HCT116 (cell line): ENCODE measurements around the gene ST7. TPM values are rescaled to one million over a fixed set of nuclear protein-coding genes. Genes with fewer than 3 reads are reported as not detected.

ENCODE experiments used
- ATAC-seq: fragments of 200-7000 bp; cut with Tn5 transposase; 2 replicates; pipeline ENCODE4 v1.9.1; 2020; ENCODE audit warnings: mild to moderate bottlenecking, moderate library complexity
- BruUV-seq: library from RNA; stranded (reverse); fragments of 400-500 nt; replicated peaks from 2 replicates; lab custom pipeline; 2021; lab: Mats Ljungman, UMichigan
- CTCF ChIA-PET: fragments of 300-600 bp; sonication (Branson Sonifier 250); formaldehyde crosslinking; loops from one replicate; lab custom pipeline; 2021; ENCODE audit warnings: antibody characterized with exemption; lab: Charles Lee
- POLR2A ChIA-PET: fragments of 300-600, 350-600 bp; sonication (Branson Sonifier 250); formaldehyde crosslinking; loops from one replicate; lab custom pipeline; 2021; ENCODE audit warnings: antibody characterized with exemption; lab: Charles Lee
- RAD21 ChIA-PET, 2 experiments: fragments of 300-600 bp; sonication (Branson Sonifier 250); formaldehyde crosslinking; loops; one replicate each; lab custom pipeline; 2023; ENCODE audit warnings: low total read pairs in 2 of 2; ENCODE audit not compliant: uncharacterized antibody in 2 of 2, unreplicated experiment in 2 of 2, low non-redundant PET in 1 of 2; lab: Charles Lee
- DNase-seq: peaks from one replicate; pipeline ENCODE4 v3.0.0-alpha.2; 2010; ENCODE audit warnings: low read depth, low spot score
- H2AFZ ChIP-seq: fragments of 200-600 bp; shearing (Covaris generic), sonication (generic); 2 replicates; pipeline ENCODE4 v1.6.1; 2017; ENCODE audit warnings: low read depth, mixed run types, mixed read lengths, antibody characterized with exemption, low read length; ENCODE audit not compliant: poor library complexity, severe bottlenecking
- H3K27ac ChIP-seq: 2 replicates; pipeline ENCODE4 v1.5.1; 2012; ENCODE audit warnings: low read depth, low read length
- H3K27me3 ChIP-seq: fragments of 200-600 bp; sonication (generic); 2 replicates; pipeline ENCODE4 v1.6.1; 2016; ENCODE audit warnings: mixed run types, low read length, mixed read lengths; ENCODE audit not compliant: insufficient read depth
- H3K36me3 ChIP-seq, 2 experiments: fragments of 200-500 bp in 1 of 2; fragments of 200-600 bp in 1 of 2; sonication (Bioruptor generic) in 1 of 2; sonication (generic) in 1 of 2; 2 replicates each; pipeline versions ENCODE4 v1.5.1 to v1.6.1; 2014 to 2016; ENCODE audit warnings: low read length in 2 of 2, inconsistent platforms in 1 of 2, mixed read lengths in 1 of 2, mixed run types in 1 of 2; ENCODE audit not compliant: insufficient read depth in 2 of 2, control insufficient read depth in 1 of 2
- H3K4me1 ChIP-seq, 2 experiments: fragments of 200-600 bp in 1 of 2; sonication (generic) in 1 of 2; 2 replicates each; pipeline versions ENCODE4 v1.5.1 to v1.6.1; 2012 to 2017; ENCODE audit warnings: low read length in 2 of 2, inconsistent platforms in 1 of 2, mild to moderate bottlenecking in 1 of 2, mixed read lengths in 1 of 2, mixed run types in 1 of 2, moderate library complexity in 1 of 2; ENCODE audit not compliant: insufficient read depth in 2 of 2, control insufficient read depth in 1 of 2
- H3K4me2 ChIP-seq: fragments of 200-600 bp; sonication (generic); 2 replicates; pipeline ENCODE4 v1.6.1; 2017; ENCODE audit warnings: mixed run types, low read length, mixed read lengths
- H3K4me3 ChIP-seq, 2 experiments: fragments of 200-600 bp in 1 of 2; sonication (generic) in 1 of 2; replicated peaks in 1 of 2; 2 replicates each; pipeline ENCODE4 v1.5.1; 2011 to 2016; ENCODE audit warnings: low read length in 2 of 2, control low read depth in 1 of 2, low read depth in 1 of 2, mild to moderate bottlenecking in 1 of 2, mixed read lengths in 1 of 2, mixed run types in 1 of 2
- H3K79me2 ChIP-seq: fragments of 200-600 bp; sonication (generic); 2 replicates; pipeline ENCODE4 v1.6.1; 2017; ENCODE audit warnings: mild to moderate bottlenecking, mixed run types, low read length, moderate library complexity, mixed read lengths; ENCODE audit not compliant: insufficient read depth
- H3K9ac ChIP-seq: fragments of 200-600 bp; sonication (generic); 2 replicates; pipeline ENCODE4 v1.6.1; 2016; ENCODE audit warnings: low read length, mixed read lengths
- H3K9me2 ChIP-seq: fragments of 200-600 bp; sonication (generic), shearing (Covaris generic); 2 replicates; pipeline ENCODE4 v1.6.1; 2017; ENCODE audit warnings: mixed run types, mild to moderate bottlenecking, moderate library complexity; ENCODE audit not compliant: insufficient read depth
- H3K9me3 ChIP-seq, 2 experiments: fragments of 200-500 bp in 1 of 2; fragments of 200-600 bp in 1 of 2; sonication (Bioruptor generic) in 1 of 2; sonication (generic) in 1 of 2; 2 replicates each; pipeline ENCODE4 v1.6.1; 2014 to 2017; ENCODE audit warnings: low read length in 2 of 2, mixed read lengths in 2 of 2, inconsistent platforms in 1 of 2, low read depth in 1 of 2, mild to moderate bottlenecking in 1 of 2, mixed run types in 1 of 2, moderate library complexity in 1 of 2; ENCODE audit not compliant: control insufficient read depth in 1 of 2, insufficient read depth in 1 of 2
- H4K20me1 ChIP-seq: fragments of 200-600 bp; sonication (generic), shearing (Covaris generic); 2 replicates; pipeline ENCODE4 v1.6.1; 2017; ENCODE audit warnings: mixed run types, mild to moderate bottlenecking, moderate library complexity; ENCODE audit not compliant: insufficient read depth
- ATF3 ChIP-seq: IDR thresholded peaks from 2 replicates; pipeline ENCODE4 v1.6.1; 2012
- CBX3 ChIP-seq: IDR thresholded peaks from 2 replicates; pipeline ENCODE4 v1.6.1; 2012; ENCODE audit warnings: low read depth
- CEBPB ChIP-seq: IDR thresholded peaks from 2 replicates; pipeline ENCODE4 v1.6.1; 2012; ENCODE audit warnings: low read depth
- EZH2 ChIP-seq: fragments of 200-600 bp; sonication (generic); IDR thresholded peaks from 2 replicates; pipeline ENCODE4 v1.6.1; 2017; ENCODE audit warnings: antibody characterized with exemption, mixed run types
- FOSL1 ChIP-seq: IDR thresholded peaks from 2 replicates; pipeline ENCODE4 v1.6.1; 2012; ENCODE audit warnings: low read depth
- JUND ChIP-seq: IDR thresholded peaks from 2 replicates; pipeline ENCODE4 v1.6.1; 2012
- MAX ChIP-seq: IDR thresholded peaks from 2 replicates; pipeline ENCODE4 v1.6.1; 2012
- POLR2A ChIP-seq: IDR thresholded peaks from 2 replicates; pipeline ENCODE4 v1.7.0; 2011; ENCODE audit warnings: borderline replicate concordance; ENCODE audit not compliant: insufficient read depth, insufficient read length; ENCODE audit errors: extremely low read depth
- POLR2AphosphoS5 ChIP-seq: IDR thresholded peaks from 2 replicates; pipeline ENCODE4 v1.6.1; 2011; ENCODE audit warnings: mild to moderate bottlenecking, low read depth, low read length, moderate library complexity
- REST ChIP-seq: IDR thresholded peaks from 2 replicates; pipeline ENCODE4 v1.6.1; 2012; ENCODE audit warnings: low read depth
- SIN3A ChIP-seq: IDR thresholded peaks from 2 replicates; pipeline ENCODE4 v1.6.1; 2012; ENCODE audit warnings: low read depth
- ZNF274 ChIP-seq: fragments of 200-500 bp; sonication (Bioruptor generic); IDR thresholded peaks from 2 replicates; pipeline ENCODE4 v1.6.1; 2014; ENCODE audit warnings: mild to moderate bottlenecking, low read depth, low read length, inconsistent platforms
- intact Hi-C: fragments of 100-400 bp; cut with micrococcal nuclease; formaldehyde crosslinking; loops from 2 replicates; pipeline ENCODE4 v1.10.0; 2022
- total RNA-seq: library from RNA; stranded (reverse); gene quantifications from one replicate; pipeline ENCODE4 v1.2.1, GENCODE V29; 2021; ENCODE audit not compliant: unreplicated experiment

ST7 gene
- total RNA-seq, 1 experiment from 2014 or later: 12.6 TPM

GRCh38 chr7:116910383-116910782, 42.9 kb upstream of the ST7 start (continued):
- TF ChIP-seq REST (no peak), SIN3A (no peak), POLR2AphosphoS5 (no peak), JUND (no peak), EZH2 (no peak), ATF3 (no peak)
- TF ChIP-seq, all 23 proteins: peak for 0

- peaks cover 31 to 42% of the 10 kb centered on the region in 2 experiments for H3K36me3 ChIP-seq
- no peak overlapping the region for H3K27ac ChIP-seq
- DNase-seq: no peak
These were observed 41.5 kb upstream of the ST7 start for GRCh38 chr7:116911801-116912200.

More at GRCh38 chr7:116911801-116912200, 41.5 kb upstream of the ST7 start:
- no peaks in the 10 kb centered on the region for H3K9me3 ChIP-seq
- no peak for TF ChIP-seq ZNF274
- no peak for TF ChIP-seq FOSL1
- no peak for TF ChIP-seq MAX
- no peak for TF ChIP-seq CBX3
- TF ChIP-seq CEBPB: no peak
- TF ChIP-seq REST: no peak
- TF ChIP-seq POLR2A: no peak
- TF ChIP-seq, all 23 proteins: peak for 0
- RAD21 ChIA-PET: no interaction called here
- POLR2A ChIA-PET: no interaction called here
- CTCF ChIA-PET: no interaction called here
- H2AFZ ChIP-seq: no peak overlapping the region
- BruUV-seq: no TSS peak
- H3K9me2 ChIP-seq: no peaks in the 10 kb centered on the region
- no peaks in the 10 kb centered on the region for H3K4me1 ChIP-seq
- no peaks in the 10 kb centered on the region for H4K20me1 ChIP-seq
- H3K79me2 ChIP-seq: peaks cover 18% of the 10 kb centered on the region
- no peak overlapping the region for H3K4me2 ChIP-seq
- intact Hi-C loops: no loop called here
- no peak for ATAC-seq
- H3K9ac ChIP-seq: no peak overlapping the region
- no peaks in the 10 kb centered on the region for H3K27me3 ChIP-seq
- H3K4me3 ChIP-seq: no peak overlapping the region
